A673 (cell line): ENCODE measurements around the gene EVI2B. TPM values are rescaled to one million over a fixed set of nuclear protein-coding genes. Genes with fewer than 3 reads are reported as not detected.

Experiments
- BruUV-seq: library from RNA; stranded (reverse); fragments of 400-500 nt; replicated peaks from 2 replicates; lab custom pipeline; 2021; lab: Mats Ljungman, UMichigan
- CTCF ChIA-PET: fragments of 300-600 bp; sonication (Branson Sonifier 250); formaldehyde crosslinking; loops from one replicate; lab custom pipeline; 2022; ENCODE audit warnings: antibody characterized with exemption; lab: Charles Lee
- POLR2A ChIA-PET: fragments of 300-600 bp; sonication (Branson Sonifier 250); formaldehyde crosslinking; loops from one replicate; lab custom pipeline; 2022; ENCODE audit warnings: antibody characterized with exemption; ENCODE audit not compliant: low non-redundant PET; lab: Charles Lee
- DNase-seq: peaks from one replicate; pipeline ENCODE4 v3.0.0-alpha.2; 2015; ENCODE audit warnings: low spot score
- H3K27ac ChIP-seq: fragments of 200-600 bp; sonication (generic); 2 replicates; pipeline ENCODE4 v1.5.1; 2016; ENCODE audit warnings: mixed run types, low read depth, mild to moderate bottlenecking, mixed read lengths, antibody characterized with exemption, low read length; ENCODE audit not compliant: poor library complexity, severe bottlenecking
- H3K27me3 ChIP-seq: fragments of 200-600 bp; sonication (generic); replicated peaks from 2 replicates; pipeline ENCODE4 v1.6.1; 2017; ENCODE audit warnings: mixed run types, low read depth, mild to moderate bottlenecking, mixed read lengths, antibody characterized with exemption, low read length; ENCODE audit not compliant: insufficient read depth, poor library complexity
- H3K36me3 ChIP-seq: fragments of 200-600 bp; sonication (generic); 2 replicates; pipeline ENCODE4 v1.6.1; 2016; ENCODE audit warnings: mixed run types, mild to moderate bottlenecking, mixed read lengths, antibody characterized with exemption, low read length; ENCODE audit not compliant: insufficient read depth, poor library complexity, severe bottlenecking
- H3K4me1 ChIP-seq: fragments of 200-600 bp; sonication (generic); 2 replicates; pipeline ENCODE4 v1.6.1; 2017; ENCODE audit warnings: mixed run types, mild to moderate bottlenecking, mixed read lengths, antibody characterized with exemption, low read length; ENCODE audit not compliant: insufficient read depth, poor library complexity, severe bottlenecking
- H3K4me3 ChIP-seq: fragments of 200-600 bp; sonication (generic); 2 replicates; pipeline ENCODE4 v1.5.1; 2016; ENCODE audit warnings: low read depth, mixed run types, mild to moderate bottlenecking, mixed read lengths, low read length; ENCODE audit not compliant: poor library complexity, severe bottlenecking
- H3K9me3 ChIP-seq: fragments of 200-600 bp; sonication (generic); 2 replicates; pipeline ENCODE4 v1.6.1; 2016; ENCODE audit warnings: mixed run types, low read depth, mild to moderate bottlenecking, mixed read lengths, antibody characterized with exemption, low read length; ENCODE audit not compliant: poor library complexity, severe bottlenecking
- EZH2 ChIP-seq: fragments of 200-600 bp; sonication (generic); IDR thresholded peaks from 2 replicates; pipeline ENCODE4 v1.6.1; 2017; ENCODE audit warnings: borderline replicate concordance, low read depth, mild to moderate bottlenecking, mixed read lengths, antibody characterized with exemption, low read length; ENCODE audit not compliant: poor library complexity, severe bottlenecking
- intact Hi-C: fragments of 100-400 bp; cut with micrococcal nuclease; formaldehyde crosslinking; loops from one replicate; pipeline ENCODE4 v1.10.0; 2022; ENCODE audit not compliant: unreplicated experiment
- total RNA-seq: library from RNA; stranded (reverse); gene quantifications from 2 replicates; pipeline ENCODE4 v1.2.3, GENCODE V29; 2021
- TF ChIP-seq, protein P1 (sequence below): fragments of 300-800, 200-600 bp; sonication (generic); conservative IDR thresholded peaks from 2 replicates; pipeline ENCODE4 v1.5.1; 2017; ENCODE audit warnings: low read depth, mild to moderate bottlenecking, antibody characterized with exemption, low read length, moderate library complexity, mixed read lengths

Gene EVI2B
- total RNA-seq, 1 experiment from 2014 or later, result 0.92 TPM

DNA sequence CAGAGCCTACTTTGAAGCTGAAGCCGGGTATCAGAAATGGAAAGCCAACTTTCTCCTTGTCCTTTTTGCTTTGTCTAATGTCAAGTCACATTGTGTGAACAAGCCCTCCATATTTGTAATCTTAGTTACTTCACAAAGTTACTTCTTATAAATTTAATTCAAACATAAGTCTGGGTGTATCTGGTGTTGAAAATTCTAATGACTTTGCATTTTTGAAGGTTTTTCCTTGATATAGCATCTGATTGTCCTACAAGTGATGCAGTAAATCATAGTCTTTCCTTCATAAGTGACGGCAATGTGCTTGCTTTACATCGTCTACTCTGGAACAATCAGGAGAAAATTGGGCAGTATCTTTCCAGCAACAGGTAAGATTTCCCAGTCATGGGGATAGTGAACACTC lies 53.7 kb downstream of the EVI2B start:
- POLR2A ChIA-PET, result no interaction called here
- Histone ChIP-seq H3K4me1 (peaks cover 23% of the 10 kb centered on the region), H3K4me3 (no peak overlapping the region), H3K36me3 (peaks cover 5% of the 10 kb centered on the region), H3K27ac (no peak overlapping the region), H3K27me3 (no peaks in the 10 kb centered on the region), H3K9me3 (no peaks in the 10 kb centered on the region)
- TF ChIP-seq EZH2, result no peak
- TF ChIP-seq, protein P1, sequence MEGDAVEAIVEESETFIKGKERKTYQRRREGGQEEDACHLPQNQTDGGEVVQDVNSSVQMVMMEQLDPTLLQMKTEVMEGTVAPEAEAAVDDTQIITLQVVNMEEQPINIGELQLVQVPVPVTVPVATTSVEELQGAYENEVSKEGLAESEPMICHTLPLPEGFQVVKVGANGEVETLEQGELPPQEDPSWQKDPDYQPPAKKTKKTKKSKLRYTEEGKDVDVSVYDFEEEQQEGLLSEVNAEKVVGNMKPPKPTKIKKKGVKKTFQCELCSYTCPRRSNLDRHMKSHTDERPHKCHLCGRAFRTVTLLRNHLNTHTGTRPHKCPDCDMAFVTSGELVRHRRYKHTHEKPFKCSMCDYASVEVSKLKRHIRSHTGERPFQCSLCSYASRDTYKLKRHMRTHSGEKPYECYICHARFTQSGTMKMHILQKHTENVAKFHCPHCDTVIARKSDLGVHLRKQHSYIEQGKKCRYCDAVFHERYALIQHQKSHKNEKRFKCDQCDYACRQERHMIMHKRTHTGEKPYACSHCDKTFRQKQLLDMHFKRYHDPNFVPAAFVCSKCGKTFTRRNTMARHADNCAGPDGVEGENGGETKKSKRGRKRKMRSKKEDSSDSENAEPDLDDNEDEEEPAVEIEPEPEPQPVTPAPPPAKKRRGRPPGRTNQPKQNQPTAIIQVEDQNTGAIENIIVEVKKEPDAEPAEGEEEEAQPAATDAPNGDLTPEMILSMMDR, result no peak
- CTCF ChIA-PET, result no interaction called here
- no peak for DNase-seq
- BruUV-seq, result no TSS peak
- intact Hi-C loops, result no loop called here

DNA sequence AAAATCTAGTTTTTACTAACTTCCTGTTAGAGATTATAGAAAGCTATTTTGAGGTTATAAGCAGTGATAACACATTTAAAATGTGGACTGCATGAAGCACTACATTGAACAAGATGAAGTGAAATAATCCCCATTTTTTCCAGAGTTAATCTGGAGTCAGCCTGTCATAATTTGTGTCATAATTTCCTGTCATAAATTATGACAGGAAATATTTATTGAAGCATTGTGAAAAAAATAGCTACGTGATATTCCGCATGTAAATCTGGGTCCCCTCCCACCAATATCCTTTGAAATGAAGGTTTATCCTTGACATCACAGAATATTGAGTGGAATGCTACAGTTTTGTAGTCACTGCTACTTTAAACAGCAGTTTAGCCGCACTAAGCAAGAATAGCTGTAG lies 56.9 kb downstream of the EVI2B start:
- POLR2A ChIA-PET, result no interaction called here
- TF ChIP-seq EZH2, result no peak
- TF ChIP-seq, protein P1, result no peak
- H3K9me3 ChIP-seq, result no peaks in the 10 kb centered on the region
- H3K4me1 ChIP-seq, result peaks cover 37% of the 10 kb centered on the region
- H3K4me3 ChIP-seq, result no peak overlapping the region
- H3K36me3 ChIP-seq, result peaks cover 5% of the 10 kb centered on the region
- peak; percentile 28 for DNase-seq
- H3K27me3 ChIP-seq, result no peaks in the 10 kb centered on the region
- BruUV-seq, result no TSS peak
- intact Hi-C loops, result loop anchor here (10.0 kb wide), 1 partner anchor 58 kb away; the partner anchor contains the start of gene EVI2B
- CTCF ChIA-PET, result no interaction called here
- peak overlapping the region; percentile 67 for H3K27ac ChIP-seq

DNA sequence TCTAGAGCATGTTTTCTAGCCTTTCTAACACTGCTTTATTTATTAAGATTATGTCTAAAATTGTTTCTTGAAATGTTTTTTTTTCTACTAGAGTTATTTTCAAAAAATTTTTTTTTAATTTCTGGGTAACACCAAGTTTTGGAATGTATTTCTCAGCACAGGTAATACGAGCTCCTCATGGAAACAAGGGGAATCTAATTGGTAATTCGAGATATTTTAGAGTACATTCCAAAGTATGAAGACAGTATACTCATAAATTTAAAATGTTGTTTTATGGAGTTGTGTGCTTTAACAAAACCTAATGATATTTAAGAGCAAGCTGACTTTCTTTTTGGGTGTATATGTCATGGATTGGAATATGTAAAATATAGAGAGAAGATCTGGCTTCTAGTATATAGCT lies 59.2 kb downstream of the EVI2B start:
- BruUV-seq, result no TSS peak
- POLR2A ChIA-PET, result no interaction called here
- no peak overlapping the region for H3K27ac ChIP-seq
- no peaks in the 10 kb centered on the region for H3K27me3 ChIP-seq
- intact Hi-C loops, result loop anchor here (10.0 kb wide), 1 partner anchor 60 kb away; the partner anchor contains the start of gene EVI2B
- H3K9me3 ChIP-seq, result no peaks in the 10 kb centered on the region
- no peaks in the 10 kb centered on the region for H3K36me3 ChIP-seq
- no peak for TF ChIP-seq EZH2
- TF ChIP-seq, protein P1, result no peak
- no peak overlapping the region for H3K4me3 ChIP-seq
- peaks cover 48% of the 10 kb centered on the region for H3K4me1 ChIP-seq
- CTCF ChIA-PET, result no interaction called here
- no peak for DNase-seq

Other genes starting within 250 kb of the EVI2B start
- 32.1 and 36.5 TPM in 2 replicates for gene NF1, start 219.1 kb downstream of the EVI2B start, total RNA-seq
- gene OMG, start 16.8 kb downstream of the EVI2B start, total RNA-seq, result not detected in 2 replicates
- gene EVI2A, start 7.6 kb upstream of the EVI2B start, total RNA-seq, result not detected in 2 replicates
- 2.4 and 4.1 TPM in 2 replicates for gene RAB11FIP4, start 77.6 kb upstream of the EVI2B start, total RNA-seq